ENCODE data around the gene IREB2. TPM values are rescaled to one million over a fixed set of nuclear protein-coding genes. Genes with fewer than 3 reads are reported as not detected.

Gene IREB2
- total RNA-seq, 1 experiment from 2014 or later: 89.5 TPM

DNA sequence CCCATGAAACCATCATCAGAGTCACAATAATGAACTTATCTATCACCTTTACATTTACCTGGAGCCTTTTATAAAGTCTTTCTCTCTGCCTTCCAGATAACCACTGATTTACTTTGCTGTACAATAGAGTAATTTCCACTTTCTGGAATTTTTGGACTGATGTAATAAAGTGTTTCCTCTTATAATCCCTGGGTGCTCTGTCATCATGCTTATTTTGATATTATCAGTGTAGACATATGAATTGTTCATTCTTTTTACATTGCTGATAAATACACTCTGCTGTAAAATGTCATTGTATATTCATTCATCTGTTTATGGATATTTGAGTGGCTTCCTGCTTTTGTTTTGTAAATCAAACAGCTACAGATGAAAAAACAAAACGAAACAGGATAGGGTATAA lies 27.0 kb upstream of the IREB2 start (continued):
- TF ChIP-seq IRF1 (CRISPR knock-in tag; IDR thresholded peaks at IDR 0.05) (no peak), HMGA2 (CRISPR knock-in tag; IDR thresholded peaks at IDR 0.05) (no peak), GTF2I (CRISPR knock-in tag; conservative IDR thresholded peaks at IDR 0.05) (no peak), NFATC4 (CRISPR knock-in tag; IDR thresholded peaks at IDR 0.05) (no peak)
- TF ChIP-seq, protein P1, sequence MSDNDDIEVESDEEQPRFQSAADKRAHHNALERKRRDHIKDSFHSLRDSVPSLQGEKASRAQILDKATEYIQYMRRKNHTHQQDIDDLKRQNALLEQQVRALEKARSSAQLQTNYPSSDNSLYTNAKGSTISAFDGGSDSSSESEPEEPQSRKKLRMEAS (CRISPR knock-in tag; IDR thresholded peaks at IDR 0.05): no peak
- TF ChIP-seq, protein P2, sequence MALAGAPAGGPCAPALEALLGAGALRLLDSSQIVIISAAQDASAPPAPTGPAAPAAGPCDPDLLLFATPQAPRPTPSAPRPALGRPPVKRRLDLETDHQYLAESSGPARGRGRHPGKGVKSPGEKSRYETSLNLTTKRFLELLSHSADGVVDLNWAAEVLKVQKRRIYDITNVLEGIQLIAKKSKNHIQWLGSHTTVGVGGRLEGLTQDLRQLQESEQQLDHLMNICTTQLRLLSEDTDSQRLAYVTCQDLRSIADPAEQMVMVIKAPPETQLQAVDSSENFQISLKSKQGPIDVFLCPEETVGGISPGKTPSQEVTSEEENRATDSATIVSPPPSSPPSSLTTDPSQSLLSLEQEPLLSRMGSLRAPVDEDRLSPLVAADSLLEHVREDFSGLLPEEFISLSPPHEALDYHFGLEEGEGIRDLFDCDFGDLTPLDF (CRISPR knock-in tag; IDR thresholded peaks at IDR 0.05): no peak

GRCh38 chr15:78414621-78415250 lies 23.3 kb upstream of the IREB2 start:
- peaks cover 7% of the 10 kb centered on the region for H3K9me3 Mint-ChIP-seq
- H3K36me3 Mint-ChIP-seq: peaks cover 4% of the 10 kb centered on the region; the same call in 1 of the 2 replicates
- CTCF ChIA-PET: interaction anchor here (0.7 to 3.7 kb wide), 19 partner anchors 9 to 151 kb away, joined by 3 to 28 read pairs (median 4); partner anchors contain the start of genes CHRNA5, CRABP1 and SKIC8
- H3K4me3 Mint-ChIP-seq: no peak overlapping the region
- TF ChIP-seq, protein P3, sequence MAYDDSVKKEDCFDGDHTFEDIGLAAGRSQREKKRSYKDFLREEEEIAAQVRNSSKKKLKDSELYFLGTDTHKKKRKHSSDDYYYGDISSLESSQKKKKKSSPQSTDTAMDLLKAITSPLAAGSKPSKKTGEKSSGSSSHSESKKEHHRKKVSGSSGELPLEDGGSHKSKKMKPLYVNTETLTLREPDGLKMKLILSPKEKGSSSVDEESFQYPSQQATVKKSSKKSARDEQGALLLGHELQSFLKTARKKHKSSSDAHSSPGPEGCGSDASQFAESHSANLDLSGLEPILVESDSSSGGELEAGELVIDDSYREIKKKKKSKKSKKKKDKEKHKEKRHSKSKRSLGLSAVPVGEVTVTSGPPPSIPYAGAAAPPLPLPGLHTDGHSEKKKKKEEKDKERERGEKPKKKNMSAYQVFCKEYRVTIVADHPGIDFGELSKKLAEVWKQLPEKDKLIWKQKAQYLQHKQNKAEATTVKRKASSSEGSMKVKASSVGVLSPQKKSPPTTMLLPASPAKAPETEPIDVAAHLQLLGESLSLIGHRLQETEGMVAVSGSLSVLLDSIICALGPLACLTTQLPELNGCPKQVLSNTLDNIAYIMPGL (CRISPR knock-in tag; IDR thresholded peaks at IDR 0.05): no peak
- H3K27ac Mint-ChIP-seq: no peak overlapping the region
- peaks cover 8% of the 10 kb centered on the region; the same call in 1 of the 2 replicates for H3K27me3 Mint-ChIP-seq (ENCODE audit: low read depth)
- H3K4me1 Mint-ChIP-seq: peaks cover 12% of the 10 kb centered on the region
- no peak for DNase-seq (ENCODE audit: low spot score)
- POLR2A ChIA-PET: no interaction called here
- ATAC-seq: no peak

DNA sequence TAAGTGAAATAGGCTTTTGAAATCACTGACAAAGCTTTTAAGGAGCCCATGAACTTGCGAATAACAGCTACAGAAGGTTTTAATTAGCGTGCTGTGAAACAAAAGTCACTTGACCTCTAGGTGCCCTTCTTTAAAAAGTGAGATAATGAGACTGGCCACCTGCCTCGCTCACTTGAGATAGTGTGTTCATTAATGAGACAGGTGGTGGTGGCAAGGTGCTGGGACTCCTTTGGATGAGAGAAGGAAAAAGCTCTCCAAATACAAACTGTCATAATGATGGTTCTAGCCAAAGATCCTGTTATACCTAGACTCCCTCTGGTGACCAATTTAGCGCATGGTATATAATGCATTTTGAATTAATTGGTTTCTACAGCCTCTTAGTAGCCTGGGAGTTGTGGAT lies 22.7 kb upstream of the IREB2 start:
- Mint-ChIP-seq H3K36me3 (peaks cover 4% of the 10 kb centered on the region; the same call in 1 of the 2 replicates), H3K27me3 (ENCODE audit: low read depth) (peaks cover 8% of the 10 kb centered on the region; the same call in 1 of the 2 replicates), H3K9me3 (peaks cover 7% of the 10 kb centered on the region), H3K27ac (no peak overlapping the region), H3K4me3 (no peak overlapping the region), H3K4me1 (peaks cover 12% of the 10 kb centered on the region)
- CTCF ChIA-PET: interaction anchor here (0.7 to 3.7 kb wide), 22 partner anchors 10 to 150 kb away, joined by 3 to 28 read pairs (median 4); partner anchors contain the start of genes CHRNA5, CRABP1 and SKIC8
- DNase-seq (ENCODE audit: low spot score) (no peak), ATAC-seq (peak; percentile 85)
- no peak for TF ChIP-seq ELF4 (CRISPR knock-in tag; IDR thresholded peaks at IDR 0.05; ENCODE audit: low read depth)
- TF ChIP-seq ZNF512 (CRISPR knock-in tag; IDR thresholded peaks at IDR 0.05; ENCODE audit: borderline replicate concordance): no peak
- no peak for TF ChIP-seq ZNF232 (CRISPR knock-in tag; IDR thresholded peaks at IDR 0.05)
- TF ChIP-seq TP53 (CRISPR knock-in tag; IDR thresholded peaks at IDR 0.05): no peak
- TF ChIP-seq GRHL2 (CRISPR knock-in tag; IDR thresholded peaks at IDR 0.05; ENCODE audit: insufficient replicate concordance, severe bottlenecking): no peak
- TF ChIP-seq, protein P4, sequence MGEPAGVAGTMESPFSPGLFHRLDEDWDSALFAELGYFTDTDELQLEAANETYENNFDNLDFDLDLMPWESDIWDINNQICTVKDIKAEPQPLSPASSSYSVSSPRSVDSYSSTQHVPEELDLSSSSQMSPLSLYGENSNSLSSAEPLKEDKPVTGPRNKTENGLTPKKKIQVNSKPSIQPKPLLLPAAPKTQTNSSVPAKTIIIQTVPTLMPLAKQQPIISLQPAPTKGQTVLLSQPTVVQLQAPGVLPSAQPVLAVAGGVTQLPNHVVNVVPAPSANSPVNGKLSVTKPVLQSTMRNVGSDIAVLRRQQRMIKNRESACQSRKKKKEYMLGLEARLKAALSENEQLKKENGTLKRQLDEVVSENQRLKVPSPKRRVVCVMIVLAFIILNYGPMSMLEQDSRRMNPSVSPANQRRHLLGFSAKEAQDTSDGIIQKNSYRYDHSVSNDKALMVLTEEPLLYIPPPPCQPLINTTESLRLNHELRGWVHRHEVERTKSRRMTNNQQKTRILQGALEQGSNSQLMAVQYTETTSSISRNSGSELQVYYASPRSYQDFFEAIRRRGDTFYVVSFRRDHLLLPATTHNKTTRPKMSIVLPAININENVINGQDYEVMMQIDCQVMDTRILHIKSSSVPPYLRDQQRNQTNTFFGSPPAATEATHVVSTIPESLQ (CRISPR knock-in tag; IDR thresholded peaks at IDR 0.05): no peak
- TF ChIP-seq, protein P5, sequence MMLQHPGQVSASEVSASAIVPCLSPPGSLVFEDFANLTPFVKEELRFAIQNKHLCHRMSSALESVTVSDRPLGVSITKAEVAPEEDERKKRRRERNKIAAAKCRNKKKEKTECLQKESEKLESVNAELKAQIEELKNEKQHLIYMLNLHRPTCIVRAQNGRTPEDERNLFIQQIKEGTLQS (CRISPR knock-in tag; conservative IDR thresholded peaks at IDR 0.05): no peak
- TF ChIP-seq KAT7 (CRISPR knock-in tag; IDR thresholded peaks at IDR 0.05; ENCODE audit: borderline replicate concordance): no peak
- no peak for TF ChIP-seq NR3C1 (CRISPR knock-in tag; conservative IDR thresholded peaks at IDR 0.05; ENCODE audit: low read depth)
- no peak for TF ChIP-seq FOXP1 (CRISPR knock-in tag; IDR thresholded peaks at IDR 0.05; ENCODE audit: borderline replicate concordance)
- no peak for TF ChIP-seq JAZF1 (CRISPR knock-in tag; IDR thresholded peaks at IDR 0.05)
- no peak for TF ChIP-seq AR (CRISPR knock-in tag; IDR thresholded peaks at IDR 0.05)
- no peak for TF ChIP-seq ZNF263 (CRISPR knock-in tag; IDR thresholded peaks at IDR 0.05; ENCODE audit: low read depth)
- TF ChIP-seq CBFB (CRISPR knock-in tag; IDR thresholded peaks at IDR 0.05; ENCODE audit: low read depth): no peak
- TF ChIP-seq NR1H2 (CRISPR knock-in tag; IDR thresholded peaks at IDR 0.05): no peak
- POLR2A ChIA-PET: interaction anchor here (0.6 kb wide), 1 partner anchor 163 kb away, joined by 3 read pairs; no protein-coding TSS in a partner anchor

Measured in WTC11 (cell line).